ENCODE data around the gene DNAJB14. TPM values are rescaled to one million over a fixed set of nuclear protein-coding genes. Genes with fewer than 3 reads are reported as not detected.

DNAJB14 gene
- total RNA-seq, 1 experiment from 2014 or later: 52.5 TPM

GRCh38 chr4:99986792-99987191 is 40.4 kb upstream of the DNAJB14 start:
- CTCF ChIA-PET: no interaction called here
- no peak overlapping the region for H3K9ac ChIP-seq (ENCODE audit: low read length)
- no peak overlapping the region for H2AFZ ChIP-seq (ENCODE audit: low read depth, low read length, poor library complexity, severe bottlenecking)
- H3K4me1 ChIP-seq (ENCODE audit: control insufficient read depth in 1 of 2, insufficient read depth in 2 of 2, low read length in 2 of 2): no peaks in the 10 kb centered on the region
- RAD21 ChIA-PET (ENCODE audit: low non-redundant PET in 1 of 2, low total read pairs in 2 of 2, uncharacterized antibody in 2 of 2, unreplicated experiment in 2 of 2): no interaction called here
- no peak overlapping the region for H3K4me3 ChIP-seq (replicated peaks in 1 of 2; ENCODE audit: low read depth in 1 of 2, low read length in 2 of 2)
- no peaks in the 10 kb centered on the region for H4K20me1 ChIP-seq (ENCODE audit: insufficient read depth)
- H3K4me2 ChIP-seq (ENCODE audit: low read length): no peak overlapping the region
- no peak overlapping the region for H3K27ac ChIP-seq (ENCODE audit: low read depth, low read length)
- no peaks in the 10 kb centered on the region for H3K9me3 ChIP-seq (ENCODE audit: control insufficient read depth in 1 of 2, insufficient read depth in 1 of 2, low read depth in 1 of 2, low read length in 2 of 2)
- DNase-seq (ENCODE audit: low read depth, low spot score): no peak
- no peaks in the 10 kb centered on the region for H3K27me3 ChIP-seq (ENCODE audit: insufficient read depth, low read length)
- intact Hi-C loops (cut with micrococcal nuclease): no loop called here
- TF ChIP-seq SIN3A (IDR thresholded peaks at IDR 0.05; ENCODE audit: low read depth): no peak
- no peak for TF ChIP-seq CBX3 (IDR thresholded peaks at IDR 0.05; ENCODE audit: low read depth)
- no peak for TF ChIP-seq ZNF274 (IDR thresholded peaks at IDR 0.05; ENCODE audit: low read depth, low read length)
- no peak for TF ChIP-seq ELF1 (IDR thresholded peaks at IDR 0.05; ENCODE audit: borderline replicate concordance, low read depth)
- TF ChIP-seq EZH2phosphoT487 (IDR thresholded peaks at IDR 0.05; ENCODE audit: borderline replicate concordance): no peak
- TF ChIP-seq ZFX (IDR thresholded peaks at IDR 0.05): no peak
- TF ChIP-seq EZH2 (IDR thresholded peaks at IDR 0.05): no peak
- TF ChIP-seq SRF (IDR thresholded peaks at IDR 0.05; ENCODE audit: low read depth): no peak
- TF ChIP-seq EGR1 (IDR thresholded peaks at IDR 0.05; ENCODE audit: low read depth): no peak
- TF ChIP-seq TCF7L2 (IDR thresholded peaks at IDR 0.05; ENCODE audit: borderline replicate concordance, extremely low read depth, insufficient read depth, insufficient read length): no peak
- TF ChIP-seq ZBTB33 (IDR thresholded peaks at IDR 0.05; ENCODE audit: extremely low read depth, insufficient replicate concordance, low read length): no peak
- TF ChIP-seq SP1 (IDR thresholded peaks at IDR 0.05; ENCODE audit: low read depth): no peak
- no peak for TF ChIP-seq ATF3 (IDR thresholded peaks at IDR 0.05)
- no peak for TF ChIP-seq JUND (IDR thresholded peaks at IDR 0.05)
- H3K9me2 ChIP-seq (ENCODE audit: insufficient read depth): no peaks in the 10 kb centered on the region
- POLR2A ChIA-PET: no interaction called here
- no peaks in the 10 kb centered on the region for H3K79me2 ChIP-seq (ENCODE audit: insufficient read depth, low read length)
- ATAC-seq: no peak
- no TSS peak for BruUV-seq (replicated peaks)
- no peaks in the 10 kb centered on the region for H3K36me3 ChIP-seq (ENCODE audit: control insufficient read depth in 1 of 2, insufficient read depth in 2 of 2, low read length in 2 of 2)

Data from HCT116 (cell line).